K562 (cell line): ENCODE data around the gene IMMP1L. TPM values are rescaled to one million over a fixed set of nuclear protein-coding genes. Genes with fewer than 3 reads are reported as not detected.

Source experiments
- CREM ChIP-seq: IDR thresholded peaks from 2 replicates; pipeline ENCODE4 v1.6.1; 2014; ENCODE audit warnings: antibody characterized with exemption, low read depth
- CXXC5 ChIP-seq: fragments of 250-450 bp; sonication (Bioruptor Pico); IDR thresholded peaks from 2 replicates; pipeline ENCODE4 v1.8.0; 2022; ENCODE audit warnings: inconsistent platforms, mild to moderate bottlenecking, moderate library complexity
- FOS ChIP-seq: IDR thresholded peaks from 3 replicates; pipeline ENCODE4 v1.6.1; 2011; ENCODE audit not compliant: insufficient read length; ENCODE audit errors: extremely low read depth
- MBD2 ChIP-seq: sonication (generic); IDR thresholded peaks from 2 replicates; pipeline ENCODE4 v1.6.1; 2016; ENCODE audit warnings: low read depth, borderline replicate concordance
- MCM7 ChIP-seq, 2 experiments: fragments of 450-650 bp; IDR thresholded peaks; 2 replicates each; pipeline ENCODE4 v1.6.1; 2016 to 2018
- POLR2AphosphoS5 ChIP-seq: IDR thresholded peaks from 2 replicates; pipeline ENCODE4 v1.6.1; 2011; ENCODE audit warnings: mild to moderate bottlenecking, low read depth, low read length, moderate library complexity; ENCODE audit not compliant: control insufficient read depth, insufficient read depth
- SUPT5H ChIP-seq: fragments of 450-650 bp; IDR thresholded peaks from 2 replicates; pipeline ENCODE4 v1.6.1; 2016
- TCF3 ChIP-seq: sonication (generic); formaldehyde crosslinking; IDR thresholded peaks from 2 replicates; pipeline ENCODE4 v1.4.0; 2020; ENCODE audit warnings: mild to moderate bottlenecking, missing genetic modification reagents
- ZNF589 ChIP-seq: fragments of 200-800 bp; sonication (Bioruptor generic); IDR thresholded peaks from 2 replicates; pipeline ENCODE4 v1.6.1; 2016; ENCODE audit warnings: low read depth, missing genetic modification characterization, missing compliant biosample characterization
- polyA plus RNA-seq, 8 experiments: library from polyadenylated mRNA; depleted of rRNA in 4 of 8; stranded (reverse) in 5 of 8; unstranded in 3 of 8; fragments of >200 nt; fragmentation: Nextera tagmentation in 2 of 8; fragmentation: Illumina TruSeq in 1 of 8; extraction: Ambion mirVana in 2 of 8; extraction: Trizol in 1 of 8; gene quantifications; 2 replicates each; pipeline versions ENCODE4 v1.2.1 to v1.2.3, GENCODE V29; 2011 to 2014; ENCODE audit warnings: inconsistent platforms in 1 of 8, missing spikeins in 1 of 8
- total RNA-seq, 7 experiments: library from RNA; depleted of rRNA in 6 of 7; stranded (reverse); fragments of >200 nt in 6 of 7; fragmentation: Illumina TruSeq in 2 of 7; extraction: Trizol in 2 of 7; gene quantifications; 2 replicates each; pipeline versions ENCODE4 v1.2.1 to v1.2.3, GENCODE V29; 2011 to 2021; ENCODE audit warnings: low replicate concordance in 1 of 7
- TF ChIP-seq, protein P1 (sequence below): sonication (generic); formaldehyde crosslinking; IDR thresholded peaks from 2 replicates; pipeline ENCODE4 v1.8.1; 2022; ENCODE audit warnings: missing genetic modification reagents
- TF ChIP-seq, protein P2 (sequence below): fragments of 450-650 bp; IDR thresholded peaks from 2 replicates; pipeline ENCODE4 v1.6.1; 2016
- TF ChIP-seq, protein P3 (sequence below): sonication (generic); formaldehyde crosslinking; IDR thresholded peaks from 2 replicates; pipeline ENCODE4 v1.8.0; 2022; ENCODE audit warnings: missing genetic modification reagents, mild to moderate bottlenecking, moderate library complexity, borderline replicate concordance
- TF ChIP-seq, protein P4 (sequence below), 2 experiments: fragments of 450-650 bp; formaldehyde crosslinking in 1 of 2; IDR thresholded peaks; 2 replicates each; pipeline versions ENCODE4 v1.4.0 to v1.6.1; 2014 to 2020; ENCODE audit warnings: mild to moderate bottlenecking in 2 of 2, borderline replicate concordance in 1 of 2, low read depth in 1 of 2

IMMP1L gene
- total and polyA plus RNA-seq, 9 of the 15 experiments (the other 6 are each of a cell fraction or from before 2014, with no cell fraction given) = 56.0 to 245 (median 169) TPM

DNA sequence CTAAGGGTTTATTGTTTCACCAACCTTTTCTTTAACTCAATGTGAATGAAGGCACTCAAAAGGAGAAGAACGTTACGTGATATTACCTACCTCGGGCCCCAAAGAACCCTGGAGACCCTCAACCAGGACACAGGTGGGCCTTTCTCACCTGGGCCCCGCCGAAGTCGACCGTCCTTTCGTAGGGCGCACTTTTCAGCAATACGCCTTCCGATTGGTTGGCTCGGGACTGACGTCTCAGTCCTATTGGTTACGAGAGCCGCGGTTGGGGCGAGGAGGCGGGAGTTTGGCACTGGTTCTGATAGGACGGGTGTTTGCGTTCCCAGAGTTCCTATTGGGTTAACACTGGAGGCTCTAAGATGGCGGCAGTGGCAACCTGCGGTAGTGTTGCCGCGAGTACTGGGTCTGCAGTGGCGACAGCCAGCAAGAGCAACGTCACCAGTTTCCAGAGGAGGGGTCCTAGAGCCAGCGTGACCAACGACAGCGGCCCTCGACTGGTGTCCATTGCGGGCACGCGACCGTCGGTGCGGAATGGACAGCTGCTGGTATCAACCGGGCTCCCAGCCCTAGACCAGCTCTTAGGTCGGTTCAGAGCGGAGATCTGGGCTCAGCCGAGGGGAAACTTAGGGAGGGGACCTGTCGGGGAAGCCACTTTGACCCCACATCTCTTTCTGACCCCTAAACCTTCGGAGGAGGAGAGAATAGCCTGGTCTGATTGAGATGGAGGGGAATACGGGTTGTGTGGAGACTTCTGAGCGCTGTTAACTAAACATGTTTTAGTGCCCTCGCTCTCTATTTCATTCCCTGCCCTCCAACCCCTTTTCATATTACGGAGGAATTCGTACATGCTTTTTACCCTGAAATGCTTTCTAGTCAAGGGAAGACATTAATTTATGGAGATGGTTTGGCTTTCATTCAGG, at the start of gene IMMP1L, which contains the start of gene ELP4 (continued):
- peak; percentile 4; the same call in 1 of the 2 replicates for TF ChIP-seq TCF3 (CRISPR knock-in tag)
- TF ChIP-seq, protein P1, sequence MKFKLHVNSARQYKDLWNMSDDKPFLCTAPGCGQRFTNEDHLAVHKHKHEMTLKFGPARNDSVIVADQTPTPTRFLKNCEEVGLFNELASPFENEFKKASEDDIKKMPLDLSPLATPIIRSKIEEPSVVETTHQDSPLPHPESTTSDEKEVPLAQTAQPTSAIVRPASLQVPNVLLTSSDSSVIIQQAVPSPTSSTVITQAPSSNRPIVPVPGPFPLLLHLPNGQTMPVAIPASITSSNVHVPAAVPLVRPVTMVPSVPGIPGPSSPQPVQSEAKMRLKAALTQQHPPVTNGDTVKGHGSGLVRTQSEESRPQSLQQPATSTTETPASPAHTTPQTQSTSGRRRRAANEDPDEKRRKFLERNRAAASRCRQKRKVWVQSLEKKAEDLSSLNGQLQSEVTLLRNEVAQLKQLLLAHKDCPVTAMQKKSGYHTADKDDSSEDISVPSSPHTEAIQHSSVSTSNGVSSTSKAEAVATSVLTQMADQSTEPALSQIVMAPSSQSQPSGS (CRISPR knock-in tag) = no peak
- TF ChIP-seq, protein P2, sequence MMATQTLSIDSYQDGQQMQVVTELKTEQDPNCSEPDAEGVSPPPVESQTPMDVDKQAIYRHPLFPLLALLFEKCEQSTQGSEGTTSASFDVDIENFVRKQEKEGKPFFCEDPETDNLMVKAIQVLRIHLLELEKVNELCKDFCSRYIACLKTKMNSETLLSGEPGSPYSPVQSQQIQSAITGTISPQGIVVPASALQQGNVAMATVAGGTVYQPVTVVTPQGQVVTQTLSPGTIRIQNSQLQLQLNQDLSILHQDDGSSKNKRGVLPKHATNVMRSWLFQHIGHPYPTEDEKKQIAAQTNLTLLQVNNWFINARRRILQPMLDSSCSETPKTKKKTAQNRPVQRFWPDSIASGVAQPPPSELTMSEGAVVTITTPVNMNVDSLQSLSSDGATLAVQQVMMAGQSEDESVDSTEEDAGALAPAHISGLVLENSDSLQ = peak; percentile 62
- peak; percentile 96 for TF ChIP-seq FOS
- TF ChIP-seq SUPT5H = peak; percentile 92
- peak; percentile 86 for TF ChIP-seq CREM
- TF ChIP-seq MBD2 = peak; percentile 98
- TF ChIP-seq, protein P3, sequence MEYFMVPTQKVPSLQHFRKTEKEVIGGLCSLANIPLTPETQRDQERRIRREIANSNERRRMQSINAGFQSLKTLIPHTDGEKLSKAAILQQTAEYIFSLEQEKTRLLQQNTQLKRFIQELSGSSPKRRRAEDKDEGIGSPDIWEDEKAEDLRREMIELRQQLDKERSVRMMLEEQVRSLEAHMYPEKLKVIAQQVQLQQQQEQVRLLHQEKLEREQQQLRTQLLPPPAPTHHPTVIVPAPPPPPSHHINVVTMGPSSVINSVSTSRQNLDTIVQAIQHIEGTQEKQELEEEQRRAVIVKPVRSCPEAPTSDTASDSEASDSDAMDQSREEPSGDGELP = peak; percentile 80; the same call in 1 of the 2 replicates
- no peak for TF ChIP-seq MCM7 (IDR thresholded peaks at IDR 0.05)
- peak; percentile 77 for TF ChIP-seq CXXC5 (CRISPR knock-in tag)
- peak; percentile 65 for TF ChIP-seq POLR2AphosphoS5
- TF ChIP-seq, protein P4, sequence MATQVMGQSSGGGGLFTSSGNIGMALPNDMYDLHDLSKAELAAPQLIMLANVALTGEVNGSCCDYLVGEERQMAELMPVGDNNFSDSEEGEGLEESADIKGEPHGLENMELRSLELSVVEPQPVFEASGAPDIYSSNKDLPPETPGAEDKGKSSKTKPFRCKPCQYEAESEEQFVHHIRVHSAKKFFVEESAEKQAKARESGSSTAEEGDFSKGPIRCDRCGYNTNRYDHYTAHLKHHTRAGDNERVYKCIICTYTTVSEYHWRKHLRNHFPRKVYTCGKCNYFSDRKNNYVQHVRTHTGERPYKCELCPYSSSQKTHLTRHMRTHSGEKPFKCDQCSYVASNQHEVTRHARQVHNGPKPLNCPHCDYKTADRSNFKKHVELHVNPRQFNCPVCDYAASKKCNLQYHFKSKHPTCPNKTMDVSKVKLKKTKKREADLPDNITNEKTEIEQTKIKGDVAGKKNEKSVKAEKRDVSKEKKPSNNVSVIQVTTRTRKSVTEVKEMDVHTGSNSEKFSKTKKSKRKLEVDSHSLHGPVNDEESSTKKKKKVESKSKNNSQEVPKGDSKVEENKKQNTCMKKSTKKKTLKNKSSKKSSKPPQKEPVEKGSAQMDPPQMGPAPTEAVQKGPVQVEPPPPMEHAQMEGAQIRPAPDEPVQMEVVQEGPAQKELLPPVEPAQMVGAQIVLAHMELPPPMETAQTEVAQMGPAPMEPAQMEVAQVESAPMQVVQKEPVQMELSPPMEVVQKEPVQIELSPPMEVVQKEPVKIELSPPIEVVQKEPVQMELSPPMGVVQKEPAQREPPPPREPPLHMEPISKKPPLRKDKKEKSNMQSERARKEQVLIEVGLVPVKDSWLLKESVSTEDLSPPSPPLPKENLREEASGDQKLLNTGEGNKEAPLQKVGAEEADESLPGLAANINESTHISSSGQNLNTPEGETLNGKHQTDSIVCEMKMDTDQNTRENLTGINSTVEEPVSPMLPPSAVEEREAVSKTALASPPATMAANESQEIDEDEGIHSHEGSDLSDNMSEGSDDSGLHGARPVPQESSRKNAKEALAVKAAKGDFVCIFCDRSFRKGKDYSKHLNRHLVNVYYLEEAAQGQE (IDR thresholded peaks at IDR 0.05; ENCODE audit: borderline replicate concordance) = 0 out of 2 replicates have a peak, but pooled peaks have one; percentile 16
- TF ChIP-seq, protein P4 (CRISPR knock-in tag; IDR thresholded peaks at IDR 0.05; ENCODE audit: low read depth) = no peak
- no peak for TF ChIP-seq ZNF589 (CRISPR knock-in tag)
